ENCODE results near the gene TSFM.
"Not testable (repeated sequence)": the region's sequence is repeated elsewhere in the genome, so short reads cannot be mapped to it uniquely, and the experiment has no call there.

The TSFM gene

GRCh38 chr12:57763881-57764661 lies 18.5 kb upstream of the TSFM start:
- DNase-seq, result no peak

DNA sequence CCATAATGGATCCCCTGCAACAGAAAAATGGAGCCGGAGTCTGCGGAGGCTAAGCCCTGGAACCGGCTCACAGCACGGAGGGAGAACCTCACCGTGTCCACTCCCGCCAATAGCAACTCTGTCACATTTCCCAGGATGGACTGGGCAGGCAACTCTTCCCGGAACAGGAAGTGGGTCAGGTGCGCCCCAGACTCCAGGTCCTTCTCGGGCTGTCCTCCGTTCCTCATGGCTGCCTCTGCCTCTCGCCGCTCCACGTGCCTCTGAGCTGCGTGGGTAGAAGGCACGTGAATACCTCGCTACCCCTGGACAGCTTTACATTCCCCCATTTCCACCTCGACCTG lies 18.0 kb upstream of the TSFM start:
- DNase-seq, result no peak

DNA sequence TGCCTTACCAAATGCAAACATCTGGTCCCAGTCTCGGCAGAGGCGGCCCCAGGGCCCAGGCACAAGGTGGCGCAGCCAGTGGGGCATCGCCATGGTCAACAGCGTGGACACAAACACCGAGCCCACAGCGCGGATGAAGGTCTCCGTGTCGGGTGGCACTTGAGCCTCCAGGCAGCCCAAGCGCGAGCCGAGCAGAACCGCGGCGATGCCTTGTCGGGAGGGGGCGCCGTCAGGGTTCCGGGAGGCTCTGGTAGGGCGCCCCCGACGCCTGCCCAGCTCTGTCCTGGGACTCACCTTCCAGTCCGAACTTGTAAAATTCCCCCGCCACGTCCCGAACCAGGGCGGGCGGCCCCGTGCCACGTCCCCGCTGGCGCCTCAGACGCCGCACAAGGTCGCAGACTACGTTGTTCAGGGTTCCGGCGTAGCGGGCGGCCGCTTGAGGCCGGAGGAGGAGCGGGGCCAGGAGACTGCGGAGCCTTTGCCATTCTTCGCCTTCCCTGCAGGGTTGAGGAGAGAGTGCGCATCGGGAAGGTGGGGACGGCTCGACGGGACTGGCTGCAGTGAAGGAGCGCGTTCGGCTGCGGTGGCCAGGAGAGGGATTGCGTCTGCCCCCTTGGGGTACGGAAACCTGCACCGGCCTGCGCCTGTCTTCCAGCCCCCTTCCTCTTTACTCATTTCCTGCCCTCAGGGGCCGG lies 17.4 kb upstream of the TSFM start:
- peak; percentile 60 to 64 for DNase-seq

DNA sequence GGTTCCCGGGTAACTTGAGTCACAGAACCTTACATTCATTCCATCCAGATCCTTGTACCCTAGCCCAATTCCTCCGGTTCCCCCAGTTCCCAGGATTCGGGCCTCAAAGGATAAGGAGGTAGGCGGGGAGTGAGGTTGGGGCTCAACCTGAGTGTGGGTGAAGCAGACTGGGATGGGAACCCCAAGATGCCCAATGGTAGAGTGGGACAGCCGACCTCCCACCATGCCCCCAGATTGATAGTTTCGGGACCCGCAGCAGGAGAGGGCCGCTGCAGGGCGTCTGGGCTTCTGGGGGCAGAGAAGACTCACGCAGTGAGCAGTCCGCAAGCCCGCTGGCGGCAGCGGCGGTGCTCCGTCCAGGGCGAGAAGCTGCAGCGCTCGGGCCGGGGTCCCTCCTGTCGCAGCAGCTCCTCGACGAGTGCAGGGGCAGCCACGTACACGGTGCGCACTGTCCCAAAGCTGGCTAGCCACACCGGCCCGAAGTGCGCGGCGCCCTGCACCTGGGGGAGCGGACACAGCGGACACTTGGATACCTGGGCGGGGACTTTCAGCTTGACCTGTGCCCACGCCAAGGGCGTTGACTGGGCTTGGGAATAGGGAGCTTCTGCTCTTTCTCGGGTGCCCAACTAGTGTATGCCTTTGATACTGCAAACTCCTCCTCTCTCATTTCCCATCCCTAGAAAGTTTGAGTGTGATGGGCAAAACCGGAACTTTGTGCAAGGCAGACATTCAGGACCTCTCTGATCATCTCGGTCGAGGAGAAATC lies 16.7 kb upstream of the TSFM start:
- DNase-seq, result no peak

DNA sequence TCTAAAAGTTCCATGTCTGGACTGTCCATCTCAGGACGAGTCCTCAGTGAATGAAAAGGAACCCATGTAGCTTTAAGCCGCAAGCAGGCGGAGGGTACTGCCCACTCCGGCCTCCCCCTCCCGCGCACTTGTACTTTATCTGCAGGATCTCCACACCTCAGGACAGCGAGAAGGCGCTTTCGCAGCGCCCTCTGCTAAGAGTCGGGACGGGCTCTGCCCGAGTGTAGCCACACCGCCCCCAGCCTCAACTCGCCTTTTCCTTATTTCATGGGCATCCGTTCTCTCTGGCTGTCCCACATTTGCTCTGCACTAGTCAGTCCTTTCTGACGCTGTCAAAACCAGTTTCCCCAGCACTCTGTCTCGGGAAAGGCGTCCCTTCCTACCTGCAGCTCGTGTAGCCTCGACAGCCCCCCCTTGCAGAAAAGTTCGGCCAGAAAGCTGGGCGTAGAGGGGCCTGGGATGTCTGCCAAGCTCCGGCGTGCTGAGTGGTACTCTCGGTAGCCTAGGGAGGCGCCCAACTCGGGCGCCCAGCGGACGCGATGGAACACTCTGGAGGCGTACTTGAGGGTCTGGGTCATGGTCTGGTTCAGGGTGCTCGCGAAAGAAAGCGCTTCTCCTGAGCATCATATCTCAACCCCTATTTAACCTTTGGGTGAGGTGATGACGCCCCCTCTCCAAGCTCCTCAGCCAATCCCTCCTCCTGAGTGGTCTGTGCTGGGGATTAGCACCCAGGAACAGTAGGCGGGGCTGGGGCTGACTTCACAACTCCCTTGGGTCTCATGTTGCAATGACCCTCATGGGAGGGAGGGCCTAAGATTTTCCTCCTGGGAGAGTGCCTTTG lies 15.9 kb upstream of the TSFM start, which contains the start of gene CYP27B1:
Gene CYP27B1 (minus strand): TSS at position 615 of the 841 bp plus-strand sequence. CDS start 37 bp downstream, at position 578.
- DNase-seq, result no peak

DNA sequence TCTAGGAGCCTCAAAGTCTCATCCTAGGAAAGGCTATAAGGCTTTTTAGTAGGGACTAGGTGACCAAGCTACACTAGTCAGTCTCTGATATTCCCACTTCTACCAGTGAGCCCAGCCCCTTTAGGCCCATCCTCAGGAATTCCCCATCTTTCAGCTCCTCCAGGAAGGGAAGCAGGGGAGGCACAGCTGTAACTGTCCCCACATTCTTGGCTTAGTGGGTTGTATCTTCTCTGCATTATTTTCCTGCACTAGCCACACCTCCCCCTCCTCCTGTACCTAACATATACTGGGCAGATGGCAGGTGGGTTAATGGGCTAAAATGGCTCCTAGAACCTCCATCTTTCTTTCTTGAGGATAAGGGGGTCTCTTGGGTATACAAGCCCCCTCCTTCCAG lies 15.3 kb upstream of the TSFM start:
- DNase-seq, result no peak

DNA sequence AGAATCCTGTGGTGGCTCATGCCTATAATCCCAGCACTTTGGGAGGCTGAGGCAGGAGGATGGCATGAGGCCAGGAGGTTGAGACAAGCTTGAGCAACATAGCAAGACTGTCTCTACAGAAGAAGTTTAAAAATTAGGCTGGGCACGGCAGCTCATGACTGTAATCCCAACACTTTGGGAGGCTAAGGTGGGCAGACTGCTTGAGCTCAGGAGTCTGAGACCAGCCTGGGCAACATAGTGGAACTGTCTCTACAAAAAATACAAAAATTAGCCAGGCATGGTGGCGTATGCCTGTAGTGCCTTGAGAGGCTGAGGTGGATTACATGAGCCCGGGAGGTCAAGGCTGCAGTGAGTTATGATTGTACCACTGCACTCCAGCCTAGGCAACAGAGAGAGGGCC lies 14.7 kb upstream of the TSFM start:
- no peak for DNase-seq

GRCh38 chr12:57769594-57769993 lies 13.0 kb upstream of the TSFM start:
- no peak for DNase-seq

DNA sequence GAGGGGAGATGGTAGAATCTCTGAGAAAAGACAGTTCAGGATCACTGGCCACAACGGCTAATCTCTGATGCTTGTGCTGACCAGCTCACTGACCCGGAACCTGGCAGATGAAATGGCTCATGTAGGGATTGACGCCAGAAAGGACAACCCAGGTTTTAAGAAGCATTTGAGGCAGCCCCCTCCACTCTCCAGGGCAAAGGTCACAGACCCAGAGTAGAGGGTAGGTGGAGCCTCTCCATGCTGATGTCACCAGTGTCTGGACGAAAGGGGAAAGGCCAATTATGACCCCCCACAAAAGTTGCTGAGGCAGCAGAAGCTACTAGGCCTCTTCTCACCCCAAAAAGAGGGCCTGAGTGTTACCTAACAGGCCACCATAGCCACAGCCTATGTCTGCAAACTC lies 11.9 kb upstream of the TSFM start:
- DNase-seq, result no peak

DNA sequence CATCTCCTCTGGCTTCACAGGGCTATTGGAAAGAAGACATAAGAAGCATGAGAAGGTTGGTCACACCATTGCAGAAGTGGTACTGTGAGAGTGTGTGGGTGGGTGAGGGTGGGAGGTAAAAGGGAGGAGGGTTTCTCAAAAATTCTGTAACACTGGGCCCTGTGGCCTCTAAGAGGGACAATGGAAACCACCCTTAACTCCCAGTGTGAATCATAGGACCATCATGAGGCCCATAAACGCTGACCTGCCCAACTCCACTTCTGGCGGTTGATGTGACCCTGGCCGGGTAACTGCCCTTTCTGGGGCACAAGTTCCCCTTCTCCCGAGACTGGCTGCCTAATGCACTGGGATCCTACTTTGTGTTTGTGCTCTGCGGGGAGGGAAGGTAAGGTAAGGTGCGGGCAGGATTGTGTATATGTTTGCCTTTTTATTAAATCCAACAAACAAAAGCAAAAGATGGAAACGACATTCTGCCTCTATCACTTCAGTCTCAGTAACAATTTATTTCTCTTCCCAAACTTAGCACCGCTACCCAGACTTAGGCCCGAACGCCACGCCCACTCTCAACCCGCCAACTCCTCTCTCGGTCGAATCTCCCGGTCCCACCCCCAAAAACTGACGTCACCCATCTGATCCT lies 11.2 kb upstream of the TSFM start:
- peak; percentile 93 to 94 for DNase-seq

GRCh38 chr12:57771873-57772428 lies 10.6 kb upstream of the TSFM start, which contains the start of gene METTL1:
METTL1 (minus strand) TSS chr12:57772105; CDS start chr12:57772083, 22 bp downstream.
- peak; percentile 93 for DNase-seq

DNA sequence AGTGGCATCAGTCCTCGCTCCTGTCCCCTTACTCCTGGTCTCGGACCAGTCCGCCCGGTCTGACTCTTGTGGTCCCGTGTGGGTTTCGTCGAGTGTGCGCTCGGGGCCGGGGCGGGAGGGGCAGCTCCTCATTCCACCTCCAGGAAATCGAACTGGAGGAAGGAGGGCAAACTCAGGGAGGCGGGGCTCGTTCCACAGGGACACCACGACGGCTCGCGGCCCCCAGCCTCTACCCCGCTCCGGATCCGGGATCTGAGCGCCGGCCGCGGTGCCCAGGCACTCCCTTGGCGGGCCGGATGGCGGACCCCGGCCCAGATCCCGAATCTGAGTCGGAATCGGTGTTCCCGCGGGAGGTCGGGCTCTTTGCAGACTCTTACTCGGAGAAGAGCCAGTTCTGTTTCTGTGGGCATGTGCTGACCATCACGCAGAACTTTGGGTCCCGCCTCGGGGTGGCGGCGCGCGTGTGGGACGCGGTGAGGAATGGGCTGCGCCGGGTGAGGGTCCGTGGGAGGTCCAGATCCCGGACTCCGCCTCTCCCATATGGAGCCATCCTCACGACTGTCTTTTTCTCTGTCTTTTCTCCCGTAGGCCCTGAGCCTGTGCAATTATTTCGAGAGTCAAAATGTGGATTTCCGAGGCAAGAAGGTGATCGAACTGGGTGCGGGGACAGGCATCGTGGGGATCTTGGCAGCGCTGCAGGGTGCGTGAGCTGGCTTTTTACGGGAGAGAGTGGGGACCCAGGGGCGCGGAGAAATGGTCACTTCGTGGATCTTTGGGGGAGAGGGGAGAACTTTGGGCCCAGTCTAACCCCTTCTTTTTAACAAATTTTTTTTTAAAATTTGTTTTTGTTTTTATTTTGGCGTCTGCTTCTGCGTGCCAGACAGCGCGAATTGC lies 9.9 kb upstream of the TSFM start, which contains the start of gene EEF1AKMT3:
Gene EEF1AKMT3 (plus strand): TSS at position 186 of the 894 bp plus-strand sequence. CDS start 111 bp downstream, at position 297.
- DNase-seq, result peak; percentile 22 to 41

- not testable (repeated sequence) for DNase-seq
Measured at GRCh38 chr12:57774634-57775033, 8.0 kb upstream of the TSFM start.

DNA sequence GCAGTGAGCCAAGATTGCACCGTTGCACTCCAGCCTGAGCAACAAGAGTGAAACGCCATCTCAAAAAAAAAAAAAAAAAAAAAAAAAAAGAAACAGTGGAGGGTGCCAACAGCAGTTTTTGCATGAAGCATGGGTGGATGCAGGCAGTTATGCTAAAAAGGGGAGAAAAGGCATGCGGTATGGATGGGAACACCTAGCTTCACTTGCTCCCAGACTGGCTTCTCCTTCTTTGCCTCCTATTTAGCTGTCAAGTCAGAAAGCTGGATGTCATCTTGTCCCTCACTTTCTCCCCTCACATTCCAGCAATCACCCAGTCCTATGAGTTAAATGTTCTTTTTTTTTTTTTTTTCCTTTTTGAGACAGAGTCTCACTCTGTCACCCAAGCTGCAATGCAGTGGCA lies 7.5 kb upstream of the TSFM start:
- DNase-seq, result no peak

- no peak for DNase-seq
Measured at GRCh38 chr12:57775563-57776246, 6.9 kb upstream of the TSFM start.

- no peak for DNase-seq
Measured at GRCh38 chr12:57776247-57776587, 6.4 kb upstream of the TSFM start.

- DNase-seq, result no peak
Measured at GRCh38 chr12:57777367-57777766, 5.2 kb upstream of the TSFM start.

DNA sequence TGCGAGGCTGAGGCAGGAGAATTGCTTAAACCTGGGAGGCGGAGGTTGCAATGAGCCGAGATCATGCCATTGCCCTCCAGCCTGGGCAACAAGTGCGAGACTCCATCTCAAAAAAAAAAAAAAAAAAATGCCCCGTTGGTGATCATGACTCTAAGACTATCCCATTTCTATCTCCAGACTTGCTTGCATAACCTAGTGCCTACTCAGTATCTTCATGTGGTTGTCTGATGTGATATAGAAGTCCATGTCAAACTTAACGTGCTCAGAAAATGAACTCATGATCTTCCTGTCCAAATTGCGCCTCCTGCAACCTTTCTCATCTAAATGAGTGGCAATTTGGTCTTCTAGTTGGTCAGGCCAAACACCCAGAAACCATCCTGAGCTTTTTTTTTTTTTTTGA lies 4.7 kb upstream of the TSFM start:
- no peak for DNase-seq

DNA sequence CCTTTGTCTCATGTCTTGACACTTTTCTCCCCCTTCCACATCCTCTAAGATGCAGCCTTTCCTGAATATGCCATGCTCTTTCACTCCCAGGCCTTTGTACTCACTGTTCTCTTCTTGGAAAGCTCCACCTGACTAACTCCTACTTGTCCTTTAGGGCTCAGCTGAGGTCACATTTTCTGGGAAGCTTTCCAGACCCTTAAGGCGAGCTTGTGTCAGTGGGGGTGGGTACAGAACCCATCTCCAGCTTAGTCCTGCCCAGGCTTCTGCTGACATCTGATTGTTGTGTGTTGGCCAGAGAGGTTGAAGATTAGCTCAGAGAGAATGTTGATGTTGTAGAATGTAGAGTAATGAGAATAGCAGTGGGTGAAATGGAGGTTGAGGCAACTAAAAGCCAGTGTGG lies 2.9 kb upstream of the TSFM start:
- no peak for DNase-seq

DNA sequence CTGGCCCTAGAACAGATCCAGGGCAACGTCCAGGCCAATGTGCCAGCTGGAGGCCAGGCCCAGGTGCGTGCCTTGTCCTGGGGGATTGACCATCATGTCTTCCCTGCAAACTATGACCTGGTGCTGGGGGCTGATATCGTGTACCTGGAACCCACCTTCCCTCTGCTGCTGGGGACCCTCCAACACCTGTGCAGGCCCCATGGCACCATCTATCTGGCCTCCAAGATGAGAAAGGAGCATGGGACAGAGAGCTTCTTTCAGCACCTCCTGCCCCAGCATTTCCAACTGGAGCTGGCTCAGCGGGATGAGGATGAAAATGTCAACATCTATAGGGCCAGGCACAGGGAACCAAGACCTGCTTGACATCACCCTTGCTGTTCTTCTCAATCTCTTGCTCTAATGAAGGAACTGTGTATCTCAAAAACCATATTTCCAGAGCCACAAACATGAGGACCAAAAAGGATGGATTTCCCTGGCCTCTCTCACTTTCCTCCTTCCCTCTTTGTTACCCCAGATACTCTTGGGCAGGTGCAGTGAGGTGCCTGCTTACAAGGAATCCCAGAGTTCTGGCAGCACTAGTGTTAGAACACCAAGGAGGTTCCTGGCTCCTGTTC lies 2.2 kb upstream of the TSFM start:
- no peak for DNase-seq
